Mesenteric fat pad (tissue), 1 donor: ENCODE results near the gene KLHL42. TPM values are rescaled to one million over a fixed set of nuclear protein-coding genes. Genes with fewer than 3 reads are reported as not detected.

ENCODE experiments used
- DNase-seq: peaks from one replicate; pipeline ENCODE4 v3.0.0-alpha.2; 2020; ENCODE audit warnings: low spot score
- total RNA-seq: library from RNA; stranded (reverse); fragmentation: NEBNext Ultra II Directional; extraction: Animal tissue kit (Norgen Biotek cat#: 25700); gene quantifications from one replicate; pipeline ENCODE4 v1.2.1, GENCODE V29; 2021
- donor health status: DM: yes; HTN: yes; CAD: no.

Gene KLHL42
- total RNA-seq, 1 donor from 2014 or later: 22.7 TPM

- DNase-seq: no peak
Measured at GRCh38 chr12:27779416-27779919, 565 bp upstream of the KLHL42 start.

GRCh38 chr12:27780612-27781408, 777 bp downstream of the KLHL42 start:
- no peak for DNase-seq

GRCh38 chr12:27781680-27782079, 1.6 kb downstream of the KLHL42 start:
- DNase-seq: no peak

GRCh38 chr12:27782481-27782880, 2.4 kb downstream of the KLHL42 start:
- DNase-seq: no peak

GRCh38 chr12:27785882-27786570, 6.0 kb downstream of the KLHL42 start:
- DNase-seq: no peak

GRCh38 chr12:27787559-27787958, 7.5 kb downstream of the KLHL42 start:
- DNase-seq: no peak

- no peak for DNase-seq
Measured at GRCh38 chr12:27790179-27790578, 10.1 kb downstream of the KLHL42 start.

GRCh38 chr12:27794818-27795584, 15.0 kb downstream of the KLHL42 start:
- DNase-seq: no peak

GRCh38 chr12:27796128-27796527, 16.1 kb downstream of the KLHL42 start:
- no peak for DNase-seq

GRCh38 chr12:27797301-27798025, 17.4 kb downstream of the KLHL42 start:
- no peak for DNase-seq

GRCh38 chr12:27800819-27801218, 20.8 kb downstream of the KLHL42 start:
- no peak for DNase-seq

- no peak for DNase-seq
Measured at GRCh38 chr12:27801630-27802029, 21.6 kb downstream of the KLHL42 start.

- no peak for DNase-seq
Measured at GRCh38 chr12:27802511-27802910, 22.5 kb downstream of the KLHL42 start.

- no peak for DNase-seq
Measured at GRCh38 chr12:27802936-27803335, 22.9 kb downstream of the KLHL42 start.

GRCh38 chr12:27805238-27805637, 25.2 kb downstream of the KLHL42 start:
- no peak for DNase-seq

- no peak for DNase-seq
Measured at GRCh38 chr12:27806259-27806658, 26.2 kb downstream of the KLHL42 start.

- DNase-seq: no peak
Measured at GRCh38 chr12:27807063-27807703, 27.1 kb downstream of the KLHL42 start.

GRCh38 chr12:27808841-27809240, 28.8 kb downstream of the KLHL42 start:
- no peak for DNase-seq

GRCh38 chr12:27810756-27811155, 30.7 kb downstream of the KLHL42 start:
- no peak for DNase-seq

GRCh38 chr12:27812502-27812901, 32.5 kb downstream of the KLHL42 start:
- DNase-seq: no peak

GRCh38 chr12:27814411-27814810, 34.4 kb downstream of the KLHL42 start:
- DNase-seq: no peak
